ENCODE measurements around the gene TRIO. TPM values are rescaled to one million over a fixed set of nuclear protein-coding genes. Genes with fewer than 3 reads are reported as not detected.

The TRIO gene
- total RNA-seq, 2 experiments from 2014 or later = 5.7 to 15.7 TPM

DNA sequence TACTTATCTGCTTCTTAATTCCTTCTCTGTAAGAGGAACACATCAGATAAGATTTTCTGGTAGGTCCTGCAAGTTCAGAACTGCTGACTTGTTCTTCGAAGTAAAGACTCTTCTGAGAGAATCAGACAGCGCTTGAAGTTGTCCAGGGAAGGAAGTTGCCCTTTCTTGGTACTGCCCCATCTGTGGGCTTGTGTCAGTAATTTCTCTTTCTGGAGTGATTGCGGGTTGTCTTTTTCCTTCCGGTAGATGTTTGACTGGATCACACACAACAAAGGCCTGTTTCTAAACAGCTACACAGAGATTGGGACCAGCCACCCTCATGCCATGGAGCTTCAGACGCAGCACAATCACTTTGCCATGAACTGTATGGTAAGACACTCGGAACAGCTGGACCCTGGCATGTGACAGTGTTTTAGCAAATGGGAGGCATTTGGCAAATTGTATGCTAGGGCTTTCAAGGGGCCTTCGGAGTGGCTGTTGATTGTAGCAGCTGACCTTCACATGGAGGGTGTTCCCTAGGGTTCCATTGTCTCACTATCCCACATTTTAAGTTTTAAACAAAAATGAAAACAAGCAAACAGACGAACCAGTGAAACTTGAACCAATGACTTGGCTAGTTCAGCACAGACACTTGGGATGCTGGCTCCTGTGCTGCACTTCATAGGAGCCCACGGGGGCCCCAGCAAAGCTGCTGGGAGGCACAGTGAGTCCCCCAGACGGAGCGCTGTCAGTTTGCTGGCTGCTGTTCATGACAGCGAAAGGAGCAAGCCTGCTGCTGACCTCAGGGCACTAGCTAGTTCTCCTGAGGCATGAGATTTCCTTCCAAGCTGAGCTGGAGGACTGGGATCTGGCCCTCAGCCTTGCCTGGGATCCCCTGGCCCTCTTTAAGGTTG is 149.9 kb downstream of the TRIO start:
- ATAC-seq (no peak), DNase-seq (no peak)
- Mint-ChIP-seq H3K9me3 (ENCODE audit: low read depth) (no peaks in the 10 kb centered on the region), H3K27ac (no peak overlapping the region), H3K27me3 (no peaks in the 10 kb centered on the region), H3K4me1 (no peaks in the 10 kb centered on the region), H3K4me3 (no peak overlapping the region), H3K36me3 (no peaks in the 10 kb centered on the region)
- CTCF ChIA-PET = no interaction called here

DNA sequence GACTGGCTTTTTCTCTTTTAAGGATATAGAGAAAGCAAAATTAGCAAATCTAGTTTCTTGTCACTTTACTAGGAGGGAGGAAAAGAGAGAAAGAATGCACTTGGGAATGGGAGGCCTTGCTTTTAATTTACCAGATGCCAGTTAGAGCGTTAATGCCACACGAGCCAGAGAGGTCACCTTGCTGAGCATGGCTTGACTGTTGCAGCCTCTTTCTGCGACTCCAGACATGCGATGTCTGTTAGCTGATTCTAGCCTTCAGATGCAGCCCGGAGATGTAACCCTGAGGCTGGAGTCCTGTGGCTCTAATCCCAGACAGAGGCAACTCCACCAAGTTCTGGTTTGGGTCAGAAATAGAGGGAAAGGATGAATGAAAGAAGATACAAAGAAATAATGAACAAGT is 152.5 kb downstream of the TRIO start:
- H3K27ac Mint-ChIP-seq = no peak overlapping the region
- no peak overlapping the region for H3K4me3 Mint-ChIP-seq
- ATAC-seq = no peak
- no peaks in the 10 kb centered on the region for H3K4me1 Mint-ChIP-seq
- no peaks in the 10 kb centered on the region for H3K36me3 Mint-ChIP-seq
- CTCF ChIA-PET = no interaction called here
- DNase-seq = no peak
- no peaks in the 10 kb centered on the region for H3K9me3 Mint-ChIP-seq (ENCODE audit: low read depth)
- no peaks in the 10 kb centered on the region for H3K27me3 Mint-ChIP-seq

DNA sequence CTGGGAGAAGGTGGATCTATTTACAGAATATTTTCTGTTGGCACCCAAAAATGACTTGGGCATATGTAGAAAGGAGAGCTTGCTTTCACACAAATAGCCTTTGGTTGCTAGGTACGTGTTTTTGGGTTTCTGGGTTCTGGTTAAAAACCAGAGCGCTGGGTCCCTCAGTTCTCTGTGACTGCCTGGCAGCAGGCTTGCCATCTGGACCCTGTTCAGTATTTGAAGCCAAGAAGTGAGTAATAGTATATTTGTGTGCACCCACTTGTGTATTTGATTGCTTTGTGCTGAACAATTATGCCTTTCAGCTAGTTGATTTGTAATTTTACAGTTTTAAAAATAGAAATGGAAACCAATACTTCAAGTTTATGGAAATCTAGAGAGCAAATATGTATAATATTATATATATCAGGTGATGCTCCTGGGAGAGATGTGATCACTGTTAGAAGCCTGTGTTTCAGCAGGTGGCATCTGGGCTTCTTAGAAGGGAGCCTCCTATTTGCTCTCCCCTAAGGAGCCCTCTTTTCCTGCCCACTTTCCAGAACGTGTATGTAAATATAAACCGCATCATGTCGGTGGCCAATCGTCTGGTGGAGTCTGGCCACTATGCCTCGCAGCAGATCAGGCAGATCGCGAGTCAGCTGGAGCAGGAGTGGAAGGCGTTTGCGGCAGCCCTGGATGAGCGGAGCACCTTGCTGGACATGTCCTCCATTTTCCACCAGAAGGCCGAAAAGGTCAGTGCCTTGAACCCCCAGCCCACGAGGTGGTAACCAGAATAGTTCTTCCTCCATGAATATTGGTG is 153.6 kb downstream of the TRIO start:
- Mint-ChIP-seq H3K9me3 (ENCODE audit: low read depth) (no peaks in the 10 kb centered on the region), H3K4me1 (no peaks in the 10 kb centered on the region), H3K4me3 (no peak overlapping the region), H3K27me3 (no peaks in the 10 kb centered on the region), H3K36me3 (no peaks in the 10 kb centered on the region), H3K27ac (no peak overlapping the region)
- DNase-seq (no peak), ATAC-seq (no peak)
- CTCF ChIA-PET = no interaction called here

DNA sequence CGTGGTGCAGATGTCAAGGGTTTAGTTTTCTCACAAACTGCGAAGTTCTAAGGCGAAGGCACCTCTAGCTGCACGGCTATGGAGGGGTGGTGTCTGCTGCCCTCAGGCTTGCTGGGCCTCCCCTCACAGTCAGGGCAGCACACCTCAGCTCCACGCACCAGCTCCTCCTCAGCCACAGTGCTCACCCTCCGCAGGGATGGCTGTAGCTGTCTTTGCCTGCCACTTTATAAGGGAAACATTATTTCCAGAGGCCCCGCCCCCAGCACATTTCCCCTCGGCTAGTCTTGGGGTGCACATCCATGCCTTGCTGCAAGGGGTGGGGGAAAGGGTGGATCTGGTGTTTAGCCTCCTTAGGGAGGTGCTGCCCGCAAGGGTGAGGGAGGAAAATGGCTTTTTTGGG is 154.6 kb downstream of the TRIO start:
- CTCF ChIA-PET = no interaction called here
- no peaks in the 10 kb centered on the region for H3K4me1 Mint-ChIP-seq
- H3K27me3 Mint-ChIP-seq = no peaks in the 10 kb centered on the region
- ATAC-seq (no peak), DNase-seq (no peak)
- H3K36me3 Mint-ChIP-seq = no peaks in the 10 kb centered on the region
- H3K9me3 Mint-ChIP-seq (ENCODE audit: low read depth) = no peaks in the 10 kb centered on the region
- no peak overlapping the region for H3K4me3 Mint-ChIP-seq
- H3K27ac Mint-ChIP-seq = no peak overlapping the region

DNA sequence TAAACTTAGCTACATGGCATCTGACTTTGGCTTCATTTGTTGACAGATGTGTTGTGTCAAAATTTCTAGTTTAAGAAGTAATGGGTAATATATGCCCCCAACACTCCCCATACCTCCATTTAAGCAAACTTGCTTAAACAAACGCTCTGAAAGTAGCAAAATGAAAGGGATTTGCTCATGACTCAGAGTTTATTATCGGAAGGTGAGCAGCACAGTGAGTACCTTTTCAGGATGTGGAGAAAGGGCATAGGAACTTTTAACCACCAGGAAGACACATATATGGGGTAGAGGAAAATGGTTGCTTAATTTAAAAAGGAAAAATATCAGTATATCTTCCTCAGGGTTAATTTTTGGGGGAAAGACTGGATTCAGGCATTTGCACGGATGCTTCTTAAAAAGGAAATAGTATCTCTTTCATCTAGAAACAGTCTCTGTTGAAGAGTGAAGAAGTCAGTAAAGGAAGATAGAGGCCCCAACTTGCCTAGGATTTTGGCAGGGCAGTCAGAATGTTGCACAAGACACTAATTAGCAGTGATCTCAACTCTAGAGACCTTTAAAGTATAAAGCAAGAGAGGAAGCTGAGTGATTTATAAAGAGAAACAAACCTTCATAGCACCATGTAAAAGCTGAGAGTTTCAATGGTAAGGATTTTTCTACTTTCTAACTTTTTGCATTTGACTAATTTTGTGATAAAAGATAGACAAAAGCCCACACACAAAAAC is 155.1 kb downstream of the TRIO start:
- ATAC-seq (no peak), DNase-seq (no peak)
- no peak overlapping the region for H3K27ac Mint-ChIP-seq
- no peaks in the 10 kb centered on the region for H3K4me1 Mint-ChIP-seq
- no peak overlapping the region for H3K4me3 Mint-ChIP-seq
- H3K9me3 Mint-ChIP-seq (ENCODE audit: low read depth) = no peaks in the 10 kb centered on the region
- H3K27me3 Mint-ChIP-seq = no peaks in the 10 kb centered on the region
- CTCF ChIA-PET = no interaction called here
- no peaks in the 10 kb centered on the region for H3K36me3 Mint-ChIP-seq

DNA sequence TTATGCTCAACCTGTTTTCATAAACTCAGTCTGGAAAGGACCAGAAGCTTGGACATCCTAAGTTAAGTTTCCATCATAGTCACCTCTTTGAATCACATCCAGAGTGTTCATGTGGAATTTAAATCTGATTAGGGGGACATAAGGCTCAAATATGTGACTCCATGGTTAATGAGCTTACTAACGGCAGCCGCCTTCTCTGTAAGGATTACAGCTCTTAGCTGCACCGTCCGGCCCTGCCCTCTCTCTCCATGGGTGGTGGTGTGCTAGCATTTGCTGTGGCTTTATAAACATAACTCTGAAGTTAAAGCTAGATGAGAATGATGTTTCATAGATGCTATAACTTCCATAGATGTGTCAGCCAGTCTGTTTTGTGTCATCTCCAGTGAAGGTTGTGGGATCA is 156.5 kb downstream of the TRIO start:
- Mint-ChIP-seq H3K9me3 (ENCODE audit: low read depth) (no peaks in the 10 kb centered on the region), H3K36me3 (no peaks in the 10 kb centered on the region), H3K27ac (no peak overlapping the region), H3K27me3 (no peaks in the 10 kb centered on the region), H3K4me3 (no peak overlapping the region), H3K4me1 (no peaks in the 10 kb centered on the region)
- CTCF ChIA-PET = no interaction called here
- no peak for ATAC-seq
- no peak for DNase-seq

DNA sequence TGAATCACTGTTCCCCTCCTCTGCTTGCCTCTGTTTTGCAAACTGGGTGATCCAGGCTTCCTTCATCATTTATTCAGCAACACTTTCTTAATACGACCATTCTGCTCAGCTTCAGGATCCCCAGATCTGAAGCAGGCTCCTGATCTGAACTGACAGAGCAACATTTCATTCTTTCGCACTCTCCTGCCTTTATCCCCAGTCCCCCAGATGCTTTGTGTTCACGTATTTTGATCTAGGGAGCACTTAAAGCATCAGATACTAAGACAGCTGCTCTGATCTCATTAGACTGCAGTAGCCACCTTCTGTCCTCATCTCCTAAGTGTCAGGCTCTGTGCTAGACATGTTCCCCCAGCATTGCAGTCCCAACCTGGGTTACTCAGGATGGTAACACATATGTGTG is 158.0 kb downstream of the TRIO start:
- no peak overlapping the region for H3K27ac Mint-ChIP-seq
- no peaks in the 10 kb centered on the region for H3K9me3 Mint-ChIP-seq (ENCODE audit: low read depth)
- CTCF ChIA-PET = interaction anchor here (1.0 kb wide), 1 partner anchor 31 kb away, joined by 3 read pairs; no protein-coding TSS in a partner anchor
- no peak for DNase-seq
- ATAC-seq = no peak
- H3K4me1 Mint-ChIP-seq = no peaks in the 10 kb centered on the region
- no peak overlapping the region for H3K4me3 Mint-ChIP-seq
- H3K27me3 Mint-ChIP-seq = no peaks in the 10 kb centered on the region
- H3K36me3 Mint-ChIP-seq = no peaks in the 10 kb centered on the region

DNA sequence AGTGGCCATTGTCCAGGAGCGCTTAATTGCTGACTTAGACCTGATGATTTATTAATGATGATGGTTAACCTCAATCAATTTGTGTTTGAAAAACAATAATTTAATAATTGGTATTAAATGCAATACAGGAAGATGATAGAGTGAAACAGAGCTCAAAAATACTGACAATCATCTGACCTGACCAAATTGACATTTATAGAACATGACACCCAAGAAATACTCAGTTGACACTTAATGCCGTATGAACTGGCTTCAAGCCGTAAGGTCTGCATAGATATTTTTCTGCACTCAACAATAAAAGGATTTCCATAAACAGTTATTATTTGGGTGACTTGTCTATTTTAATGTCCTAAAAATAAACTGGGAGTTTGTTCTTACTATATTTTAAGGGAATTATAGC is 159.2 kb downstream of the TRIO start:
- Mint-ChIP-seq H3K9me3 (ENCODE audit: low read depth) (no peaks in the 10 kb centered on the region), H3K36me3 (no peaks in the 10 kb centered on the region), H3K27ac (no peak overlapping the region), H3K27me3 (no peaks in the 10 kb centered on the region), H3K4me1 (no peaks in the 10 kb centered on the region), H3K4me3 (no peak overlapping the region)
- ATAC-seq (no peak), DNase-seq (no peak)
- CTCF ChIA-PET = no interaction called here

DNA sequence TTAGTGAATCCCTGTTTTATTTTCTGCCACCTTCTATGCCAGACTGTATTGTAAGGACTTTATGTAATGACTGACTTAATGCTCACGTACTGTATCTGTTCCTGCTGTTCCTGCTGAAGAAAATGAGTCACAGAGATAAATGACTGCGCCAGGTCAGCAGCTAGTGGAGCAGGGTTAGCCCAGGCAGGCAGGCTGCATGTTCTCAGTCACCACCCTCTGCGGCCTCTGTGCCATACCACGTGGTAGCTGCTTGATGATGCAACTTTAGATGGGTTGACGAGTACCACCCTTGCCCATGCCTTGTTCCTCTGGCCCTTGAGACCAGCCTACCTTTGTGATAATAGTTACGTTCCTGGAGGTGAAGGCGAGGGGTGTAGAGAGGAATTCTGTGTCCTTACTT is 161.9 kb downstream of the TRIO start:
- Mint-ChIP-seq H3K9me3 (ENCODE audit: low read depth) (no peaks in the 10 kb centered on the region), H3K27ac (no peak overlapping the region), H3K4me3 (no peak overlapping the region), H3K36me3 (no peaks in the 10 kb centered on the region), H3K27me3 (no peaks in the 10 kb centered on the region), H3K4me1 (no peaks in the 10 kb centered on the region)
- no peak for DNase-seq
- ATAC-seq = no peak
- CTCF ChIA-PET = no interaction called here

DNA sequence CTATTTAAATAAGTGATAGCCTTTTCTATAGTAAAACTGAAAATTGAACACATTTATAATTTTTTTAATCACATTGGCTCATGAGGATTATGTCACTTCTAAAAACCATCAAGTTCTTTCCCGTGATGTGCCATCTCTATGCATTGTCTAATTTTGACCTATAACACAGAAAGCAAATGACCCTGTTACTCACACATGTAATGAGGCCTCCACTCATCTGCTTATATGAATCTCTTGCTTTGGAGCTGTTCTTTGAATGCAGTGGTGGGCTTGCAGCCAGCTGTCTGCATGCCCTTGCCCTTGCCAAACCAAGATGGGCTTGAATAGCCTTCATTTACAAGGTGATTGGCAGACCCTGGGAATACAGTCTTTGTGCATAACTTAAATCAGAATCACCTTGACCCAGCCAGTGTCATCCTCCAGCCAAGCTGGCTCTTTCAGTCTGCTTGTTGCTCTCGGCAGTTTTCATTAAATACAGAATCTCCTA is 163.2 kb downstream of the TRIO start:
- H3K27ac Mint-ChIP-seq = no peak overlapping the region
- DNase-seq (no peak), ATAC-seq (no peak)
- H3K9me3 Mint-ChIP-seq (ENCODE audit: low read depth) = no peaks in the 10 kb centered on the region
- no peak overlapping the region for H3K4me3 Mint-ChIP-seq
- CTCF ChIA-PET = no interaction called here
- no peaks in the 10 kb centered on the region for H3K36me3 Mint-ChIP-seq
- peaks cover 4% of the 10 kb centered on the region for H3K27me3 Mint-ChIP-seq
- H3K4me1 Mint-ChIP-seq = no peaks in the 10 kb centered on the region

DNA sequence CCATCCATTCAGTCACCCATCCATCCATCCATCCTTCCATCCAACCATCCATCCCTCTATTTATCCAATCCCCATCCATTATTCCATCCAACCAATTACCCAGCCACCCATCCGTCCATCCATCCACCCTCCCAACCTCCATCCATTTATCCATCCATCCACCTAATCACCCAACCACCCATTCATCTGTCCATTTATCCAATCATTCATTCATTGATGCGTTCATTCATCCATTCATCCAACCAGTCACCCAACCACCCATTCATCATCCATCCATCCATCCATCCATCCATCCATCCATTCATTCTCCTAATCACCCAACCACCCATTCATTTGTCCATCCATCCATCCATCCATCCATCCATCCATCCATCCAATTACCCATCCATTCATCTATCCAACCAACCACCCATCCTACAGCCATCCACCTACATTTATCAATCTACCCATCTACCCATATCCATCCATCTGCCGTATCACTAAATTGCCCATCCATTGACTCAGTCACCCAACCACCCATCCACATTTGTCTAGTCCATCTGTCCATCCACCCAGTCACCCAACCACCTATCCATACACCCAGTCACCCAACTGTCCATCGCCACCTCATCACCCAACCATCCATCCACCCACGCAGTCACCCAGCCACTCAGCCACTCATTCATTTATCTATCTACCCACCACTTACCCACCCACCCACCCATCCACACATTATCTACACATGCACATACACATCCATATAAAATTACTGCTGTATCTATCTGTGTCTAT is 165.4 kb downstream of the TRIO start:
- no peak overlapping the region for H3K27ac Mint-ChIP-seq
- H3K27me3 Mint-ChIP-seq = peaks cover 9% of the 10 kb centered on the region
- CTCF ChIA-PET = no interaction called here
- no peak overlapping the region for H3K4me3 Mint-ChIP-seq
- DNase-seq = no peak
- ATAC-seq = no peak
- H3K9me3 Mint-ChIP-seq (ENCODE audit: low read depth) = no peaks in the 10 kb centered on the region
- no peaks in the 10 kb centered on the region for H3K36me3 Mint-ChIP-seq
- H3K4me1 Mint-ChIP-seq = no peaks in the 10 kb centered on the region

DNA sequence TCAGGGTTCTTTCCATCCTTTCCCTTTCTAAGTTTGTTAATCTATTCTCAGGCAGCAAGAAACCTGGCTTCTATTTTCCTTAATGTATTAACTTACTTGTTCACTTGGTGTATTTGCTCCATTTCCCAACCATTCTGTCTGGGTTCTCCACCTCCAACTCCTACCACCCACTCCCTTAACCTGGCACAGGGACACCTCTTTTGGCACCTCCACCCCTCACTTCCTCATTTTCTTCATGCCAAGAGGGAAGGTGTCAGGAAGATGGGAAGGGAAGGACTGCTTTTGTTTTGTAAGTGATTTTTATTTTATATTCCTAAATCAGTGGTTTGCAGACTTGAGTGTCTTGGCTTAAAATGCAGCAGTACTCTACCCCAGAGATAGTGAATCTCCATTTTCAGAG is 166.1 kb downstream of the TRIO start:
- no peak overlapping the region for H3K4me3 Mint-ChIP-seq
- H3K27ac Mint-ChIP-seq = no peak overlapping the region
- H3K36me3 Mint-ChIP-seq = no peaks in the 10 kb centered on the region
- ATAC-seq (no peak), DNase-seq (no peak)
- CTCF ChIA-PET = no interaction called here
- H3K27me3 Mint-ChIP-seq = peaks cover 13% of the 10 kb centered on the region
- no peaks in the 10 kb centered on the region for H3K9me3 Mint-ChIP-seq (ENCODE audit: low read depth)
- H3K4me1 Mint-ChIP-seq = no peaks in the 10 kb centered on the region

DNA sequence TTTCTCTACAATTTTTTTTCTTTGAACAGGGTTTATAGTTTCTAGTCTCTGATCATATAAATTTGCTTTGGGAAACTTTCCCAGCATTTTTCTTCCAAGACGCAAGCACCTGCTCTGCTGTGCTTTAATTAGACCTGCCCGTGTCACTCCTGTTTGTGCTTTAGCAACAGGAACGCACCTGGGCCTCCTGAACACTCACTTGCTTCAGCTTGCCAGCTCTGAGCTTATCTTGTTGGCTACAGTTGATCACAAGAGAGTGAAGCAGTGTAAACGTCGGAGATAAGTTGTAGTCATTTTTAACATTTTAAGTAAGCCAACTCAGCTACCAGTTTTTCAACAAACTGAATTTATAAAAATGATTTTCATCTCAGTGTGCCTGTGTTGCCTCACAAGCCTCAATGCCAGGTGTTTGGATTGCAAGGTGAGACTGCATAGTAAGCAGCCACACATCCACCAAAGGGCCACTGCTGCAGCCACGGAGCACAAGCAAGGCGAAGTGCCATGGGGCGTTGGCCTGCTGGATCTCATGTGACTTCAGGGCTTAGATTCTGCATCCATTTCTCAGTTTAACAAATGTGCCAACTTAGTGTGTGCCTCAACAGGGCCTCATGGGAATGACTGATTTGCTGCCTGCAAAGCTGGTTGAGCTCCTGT is 166.9 kb downstream of the TRIO start:
- CTCF ChIA-PET = no interaction called here
- Mint-ChIP-seq H3K9me3 (ENCODE audit: low read depth) (no peaks in the 10 kb centered on the region), H3K4me1 (no peaks in the 10 kb centered on the region), H3K27ac (no peak overlapping the region), H3K36me3 (no peaks in the 10 kb centered on the region), H3K4me3 (no peak overlapping the region), H3K27me3 (peaks cover 19% of the 10 kb centered on the region)
- ATAC-seq = no peak
- DNase-seq = no peak

Measured in activated CD8-positive, alpha-beta memory T cell treated with anti-CD3 and anti-CD28 coated beads, Interleukin-2, amount 10 ng/mL, durations not matched to agents 7 days and 5 days (primary cell).